GM11168 (cell line): ENCODE data around the gene TTLL5.

ENCODE experiments used
- in situ Hi-C: fragments of 300-500 bp; cut with MboI; formaldehyde crosslinking; loops from one replicate; pipeline ENCODE4 v1.12.0; 2022; ENCODE audit warnings: low sequenced_read_pairs; ENCODE audit not compliant: unreplicated experiment

TTLL5 gene

GRCh38 chr14:75976826-75977581 lies 316.0 kb downstream of the TTLL5 start:
- in situ Hi-C loops: no loop called here

DNA sequence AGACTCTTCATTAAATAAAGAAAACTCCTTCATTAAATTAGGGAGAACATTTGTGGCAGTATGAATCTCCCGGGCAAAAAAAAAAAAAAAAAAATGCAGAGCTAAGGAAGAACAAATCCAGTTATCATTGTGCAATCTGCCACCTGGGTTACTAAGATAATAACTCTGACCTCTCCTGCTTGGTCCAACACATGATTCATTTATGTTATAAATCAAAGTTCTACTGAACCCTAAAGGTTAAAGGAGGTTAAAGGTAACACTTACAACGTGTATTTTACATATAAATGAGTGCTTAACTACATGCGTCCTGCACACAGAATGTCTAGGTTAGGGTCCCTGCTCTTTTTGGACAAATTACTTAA lies 316.5 kb downstream of the TTLL5 start:
- in situ Hi-C loops: no loop called here

DNA sequence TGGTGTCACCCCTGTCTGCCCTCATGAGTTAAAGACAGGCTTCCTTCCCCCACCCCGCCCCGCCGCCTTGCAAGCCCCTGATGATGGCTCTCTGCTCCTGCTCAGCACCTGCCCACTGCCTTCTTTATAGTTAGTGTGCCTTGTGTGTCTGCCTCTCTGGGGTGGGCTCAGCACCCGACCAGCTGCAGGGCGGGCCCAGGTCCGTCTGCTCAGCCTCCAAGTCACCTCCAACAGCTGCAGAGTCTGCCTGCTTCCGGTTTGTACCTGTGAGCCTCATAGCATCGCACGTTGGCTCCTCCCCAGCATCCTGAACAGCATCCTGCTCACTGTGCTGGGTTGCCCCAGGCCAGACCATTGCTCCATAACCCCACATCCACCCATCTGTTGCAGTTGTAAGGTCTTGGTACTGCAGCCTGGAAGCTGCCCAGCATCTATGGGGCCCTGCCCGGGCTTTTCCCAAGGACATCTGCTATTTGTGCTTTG lies 317.2 kb downstream of the TTLL5 start:
- in situ Hi-C loops: no loop called here

- in situ Hi-C loops: no loop called here
Measured at GRCh38 chr14:75979071-75979571, 318.1 kb downstream of the TTLL5 start.

DNA sequence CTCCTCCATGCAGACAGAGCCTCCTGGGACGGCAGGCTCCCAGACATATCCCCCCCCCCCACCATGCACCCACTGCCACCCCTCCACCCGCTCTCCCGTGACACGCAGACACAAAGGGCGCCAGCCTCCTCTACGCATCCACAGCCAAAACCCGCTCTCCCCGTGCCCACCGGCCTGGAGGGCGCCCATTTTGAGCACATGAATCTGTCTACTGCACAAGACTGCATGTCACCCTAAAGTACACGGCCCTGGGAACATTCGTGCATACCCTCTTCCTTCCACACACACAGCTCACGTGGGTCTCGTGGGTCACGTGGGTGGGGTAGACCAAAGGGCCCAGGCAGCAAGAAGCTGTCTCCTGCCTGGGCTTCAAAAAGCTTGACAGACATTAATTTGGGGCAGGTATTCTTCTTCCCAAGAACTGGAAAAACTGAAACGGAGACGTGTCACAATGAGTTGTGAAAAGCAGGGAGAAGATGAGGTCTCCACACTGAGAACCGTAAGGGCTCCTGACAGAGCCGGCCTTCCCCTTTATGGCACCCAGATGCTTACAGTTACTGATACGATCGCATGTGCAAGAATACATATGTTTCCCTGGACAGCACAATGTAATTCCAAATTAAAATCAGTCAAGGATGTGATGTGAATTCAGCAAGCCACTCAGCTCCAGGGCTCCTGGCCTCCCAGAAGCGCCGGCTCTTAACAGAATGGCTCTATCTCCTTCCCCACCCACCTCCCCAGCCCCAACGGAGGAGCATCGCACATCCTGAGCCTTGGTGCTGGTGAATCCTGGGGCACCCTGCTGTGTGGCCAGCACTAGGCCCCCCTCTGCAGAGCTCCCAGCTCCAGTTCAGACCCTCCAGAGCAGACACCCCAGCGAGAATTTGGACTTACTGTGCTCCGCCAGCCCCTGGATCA lies 318.9 kb downstream of the TTLL5 start:
- in situ Hi-C loops: loop anchor here (5.0 to 10.0 kb wide), 2 partner anchors 63 to 265 kb away; no protein-coding TSS in a partner anchor

DNA sequence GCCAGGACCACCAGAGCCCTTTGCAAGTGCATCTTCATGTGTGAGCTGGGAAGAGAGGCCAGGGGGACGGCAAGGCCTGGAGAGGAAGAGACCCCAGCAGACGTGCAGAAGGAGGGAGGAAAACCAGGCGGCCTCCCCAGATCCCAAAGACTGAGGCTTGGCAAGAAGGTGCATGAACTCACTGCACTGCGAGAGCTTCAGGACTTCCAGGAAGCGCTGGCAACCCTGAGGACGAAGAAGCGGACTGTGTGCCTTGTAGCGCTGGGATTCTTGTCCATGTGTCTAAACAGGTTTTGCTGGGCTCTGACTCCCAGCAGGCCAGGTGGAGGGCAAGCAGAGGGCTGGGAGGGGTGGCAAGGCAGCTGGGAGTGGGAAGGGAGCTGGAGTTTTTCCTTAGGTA lies 319.8 kb downstream of the TTLL5 start:
- in situ Hi-C loops: loop anchor here (5.0 to 10.0 kb wide), 2 partner anchors 64 to 266 kb away; no protein-coding TSS in a partner anchor

DNA sequence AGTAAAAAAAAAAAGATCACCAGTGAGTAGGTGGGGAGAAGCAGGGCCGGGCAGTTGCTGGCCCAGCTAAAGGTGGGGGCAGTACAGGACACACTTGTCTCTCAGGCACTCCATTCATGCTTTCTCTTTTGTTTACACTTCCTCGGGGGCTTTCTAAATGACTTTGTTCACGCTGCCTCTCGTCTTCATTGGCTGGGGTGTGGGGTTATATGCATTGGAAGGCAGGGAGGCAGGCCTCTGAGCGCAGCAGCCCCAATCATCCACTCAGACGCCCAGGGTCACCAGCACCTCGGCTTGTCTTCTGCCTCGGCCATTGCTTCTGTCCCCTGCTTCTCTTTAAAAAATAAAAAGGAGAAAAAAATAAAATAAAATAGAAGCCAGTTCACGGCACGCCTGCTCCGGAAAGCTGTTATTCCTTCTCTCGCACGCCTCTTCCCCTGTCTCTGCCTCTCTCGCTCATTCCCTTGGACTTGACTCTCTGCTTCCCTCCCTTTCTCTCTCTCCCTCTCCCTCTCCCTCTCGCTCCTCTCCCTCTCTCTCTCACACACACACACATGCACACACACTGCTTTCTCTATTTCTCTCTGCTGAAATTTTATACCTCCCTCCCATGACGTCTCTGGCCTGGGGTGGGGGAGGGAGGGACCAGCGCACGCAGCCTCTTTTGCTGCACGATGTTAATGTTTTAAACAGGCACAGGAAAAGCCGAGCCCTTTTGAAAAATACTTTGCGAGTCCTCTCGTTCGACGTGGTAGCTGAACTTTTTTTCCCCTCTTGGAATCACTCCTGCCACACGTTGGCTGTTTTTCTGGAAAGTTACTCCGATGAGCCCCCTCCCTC lies 320.6 kb downstream of the TTLL5 start, which contains the start of gene TGFB3:
Gene TGFB3 (minus strand): TSS at position 570 of the 840 bp plus-strand sequence. CDS start 1,102 bp downstream, outside the sequence.
- in situ Hi-C loops: loop anchor here (5.0 to 10.0 kb wide), 2 partner anchors 64 to 267 kb away; no protein-coding TSS in a partner anchor

- in situ Hi-C loops: loop anchor here (5.0 to 10.0 kb wide), 2 partner anchors 65 to 268 kb away; no protein-coding TSS in a partner anchor
Measured at GRCh38 chr14:75982266-75983018, 321.4 kb downstream of the TTLL5 start.

- in situ Hi-C loops: loop anchor here (5.0 to 10.0 kb wide), 2 partner anchors 66 to 268 kb away; no protein-coding TSS in a partner anchor
Measured at GRCh38 chr14:75983019-75983358, 321.9 kb downstream of the TTLL5 start.

DNA sequence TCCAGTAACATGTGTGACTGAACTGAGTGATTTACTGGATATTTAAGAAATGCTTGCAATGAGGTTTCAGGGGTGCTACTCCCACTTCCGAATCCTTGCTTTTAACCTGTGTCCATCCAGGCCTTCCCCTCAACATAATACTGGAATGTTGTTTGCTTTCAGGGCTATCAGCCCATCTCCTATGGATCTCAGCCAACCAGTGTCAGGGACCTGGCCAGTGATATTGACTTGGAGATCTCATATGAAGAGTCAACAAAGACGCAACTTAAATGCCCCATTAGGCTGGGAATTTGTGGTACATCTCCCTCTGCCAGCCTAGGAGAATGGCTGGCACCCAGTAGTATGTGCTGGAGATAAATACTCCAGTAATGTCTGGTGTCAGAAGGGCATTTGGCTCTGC lies 323.6 kb downstream of the TTLL5 start:
- in situ Hi-C loops: loop anchor here (5.0 to 10.0 kb wide), 2 partner anchors 67 to 270 kb away; no protein-coding TSS in a partner anchor

DNA sequence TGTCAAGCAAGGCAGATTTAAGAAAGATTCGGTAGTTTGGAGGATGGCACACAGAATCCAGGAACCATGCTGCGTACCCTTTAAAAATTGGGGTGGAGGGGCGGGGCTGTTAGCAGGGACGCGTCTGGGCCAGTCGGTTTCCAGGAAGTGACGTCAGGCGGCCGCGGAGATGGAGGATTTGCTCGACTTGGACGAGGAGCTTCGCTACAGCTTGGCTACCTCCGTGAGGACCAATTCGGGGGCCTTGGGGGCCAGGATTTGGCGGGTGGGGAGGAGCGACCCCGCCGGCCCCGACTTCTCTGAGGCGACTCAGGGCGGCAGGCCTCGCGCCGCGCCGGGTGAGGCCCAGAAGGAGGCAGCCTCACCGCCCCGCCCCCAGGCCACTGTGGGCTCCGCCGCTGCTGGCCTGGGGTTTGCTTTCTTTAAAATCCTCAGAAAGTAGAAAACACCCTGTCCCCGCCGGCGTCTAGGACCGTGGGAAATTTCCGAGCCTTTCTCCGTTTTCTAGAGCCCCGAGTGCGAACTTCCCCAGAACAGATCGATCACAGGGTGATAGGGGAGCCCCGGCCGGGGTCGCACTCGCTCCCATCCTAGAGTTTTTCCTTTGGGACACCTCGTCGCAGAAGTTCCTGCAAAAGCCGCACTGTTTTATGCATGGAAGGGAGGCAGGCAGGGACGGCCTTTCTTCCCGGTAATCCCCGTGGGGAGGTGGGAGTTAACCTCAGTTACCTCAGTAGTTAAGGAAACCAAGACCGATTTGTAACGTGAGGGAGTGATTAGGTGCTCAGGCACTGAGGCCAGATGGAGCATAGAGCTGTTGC lies 324.8 kb downstream of the TTLL5 start, which contains the start of gene IFT43:
Gene IFT43 (plus strand): TSS at position 146 of the 821 bp plus-strand sequence. CDS start 24 bp downstream, at position 170.
- in situ Hi-C loops: loop anchor here (10.0 kb wide), 1 partner anchor 271 kb away; no protein-coding TSS in a partner anchor

GRCh38 chr14:75986439-75986765 lies 325.4 kb downstream of the TTLL5 start:
- in situ Hi-C loops: loop anchor here (10.0 kb wide), 1 partner anchor 272 kb away; no protein-coding TSS in a partner anchor

GRCh38 chr14:75987201-75987970 lies 326.3 kb downstream of the TTLL5 start:
- in situ Hi-C loops: loop anchor here (10.0 kb wide), 1 partner anchor 273 kb away; no protein-coding TSS in a partner anchor

DNA sequence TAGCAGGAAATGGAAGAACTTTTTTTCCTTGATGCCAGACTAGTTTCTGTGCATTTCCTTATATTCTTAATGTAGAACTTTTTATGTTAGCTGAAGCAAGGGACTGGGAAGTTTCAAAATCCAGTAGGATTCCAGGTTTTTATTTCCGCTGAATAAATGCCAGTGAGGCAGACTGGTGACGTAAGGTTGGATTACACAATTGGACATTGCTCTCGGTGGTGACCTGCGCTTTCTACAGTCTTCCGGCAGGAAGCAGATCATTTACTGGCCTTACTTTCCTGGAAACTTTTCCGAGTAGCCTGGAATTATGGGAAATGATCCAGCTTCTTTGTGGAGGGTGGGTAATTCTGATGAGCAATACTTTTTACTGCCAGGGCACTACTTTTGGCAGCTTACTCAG lies 328.1 kb downstream of the TTLL5 start:
- in situ Hi-C loops: loop anchor here (10.0 kb wide), 1 partner anchor 274 kb away; no protein-coding TSS in a partner anchor

DNA sequence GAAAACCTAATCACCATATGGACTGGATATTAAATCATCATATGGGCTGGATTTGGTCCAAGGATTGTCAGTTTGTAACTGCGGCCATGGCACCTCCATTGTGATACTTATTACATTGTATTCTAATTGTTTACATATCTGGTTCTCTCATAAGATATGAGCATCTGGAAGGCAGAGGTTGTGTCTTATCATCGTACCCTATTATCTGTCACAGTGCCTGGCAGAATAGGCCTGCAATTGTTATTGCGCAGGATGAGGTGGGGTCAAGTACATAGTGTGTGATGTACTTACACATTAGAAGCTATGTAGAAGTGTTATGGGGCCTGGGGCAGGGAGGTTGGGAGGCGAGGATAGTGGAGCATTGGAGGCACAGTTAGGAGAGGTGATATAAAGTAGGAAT lies 329.3 kb downstream of the TTLL5 start:
- in situ Hi-C loops: no loop called here

DNA sequence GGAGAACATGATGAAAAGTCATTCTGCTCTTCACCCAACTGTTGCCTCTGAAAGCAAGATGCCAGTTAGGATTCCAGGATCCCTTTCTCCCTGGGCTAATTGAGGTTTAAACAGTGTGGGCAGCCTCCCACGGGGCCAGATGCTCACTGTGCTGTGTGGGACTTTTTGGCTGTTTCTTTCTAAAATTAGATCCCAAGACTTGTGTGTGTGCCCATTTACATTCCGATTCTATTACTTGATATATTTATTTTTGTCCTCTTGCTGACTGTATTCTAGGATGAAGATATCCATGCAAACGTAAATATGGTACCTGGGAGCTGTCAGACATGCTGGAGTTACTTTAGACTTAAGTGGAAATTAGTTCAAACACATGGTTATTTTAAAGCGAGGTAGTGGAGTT lies 330.7 kb downstream of the TTLL5 start:
- in situ Hi-C loops: no loop called here

GRCh38 chr14:75993567-75994041 lies 332.6 kb downstream of the TTLL5 start:
- in situ Hi-C loops: no loop called here
